ENCODE results near the gene GNAS-AS1. TPM values are rescaled to one million over a fixed set of nuclear protein-coding genes. Genes with fewer than 3 reads are reported as not detected.

The GNAS-AS1 gene
- total and polyA plus RNA-seq, 2 of the 8 experiments (the other 6 are each of a cell fraction or from before 2014, with no cell fraction given): 4.7 to 13.7 TPM

- TF ChIP-seq CHD7 (IDR thresholded peaks at IDR 0.05; ENCODE audit: insufficient replicate concordance, low read length) (no peak), TCF12 (IDR thresholded peaks at IDR 0.05; ENCODE audit: low read depth, low read length) (no peak), RFX5 (IDR thresholded peaks at IDR 0.05; ENCODE audit: borderline replicate concordance, low read depth, low read length) (no peak), KDM5A (IDR thresholded peaks at IDR 0.05; ENCODE audit: low read length) (no peak), RNF2 (IDR thresholded peaks at IDR 0.05; ENCODE audit: borderline replicate concordance, low read depth, low read length, missing control alignments, poor library complexity, severe bottlenecking) (no peak), ZNF274 (IDR thresholded peaks at IDR 0.05; ENCODE audit: borderline replicate concordance, extremely low read depth, low read length) (no peak)
These were observed 16.8 kb downstream of the GNAS-AS1 start (continued) for GRCh38 chr20:58833921-58834320.
